IMR-90 (cell line): Measurements from ENCODE around the gene DIPK1B. TPM values are rescaled to one million over a fixed set of nuclear protein-coding genes. Genes with fewer than 3 reads are reported as not detected.

ENCODE experiments used
- ATAC-seq: fragments of 200-7000 bp; cut with Tn5 transposase; 2 replicates; pipeline ENCODE4 v1.9.1; 2020; ENCODE audit warnings: low read depth, mild to moderate bottlenecking, moderate library complexity
- BruUV-seq: library from RNA; stranded (reverse); fragments of 400-500 nt; replicated peaks from 2 replicates; lab custom pipeline; 2021; lab: Mats Ljungman, UMichigan
- CTCF ChIA-PET: fragments of 300-600 bp; formaldehyde crosslinking; extraction: SDS; loops from one replicate; lab custom pipeline; 2021; ENCODE audit warnings: antibody characterized with exemption; lab: Yijun Ruan, JAX
- POLR2A ChIA-PET: fragments of 300-600 bp; sonication (Branson Sonifier 250); formaldehyde crosslinking; loops from one replicate; lab custom pipeline; 2022; ENCODE audit warnings: antibody characterized with exemption; ENCODE audit not compliant: unreplicated experiment; lab: Charles Lee
- DNase-seq: peaks from one replicate; pipeline ENCODE4 v3.0.0; 2013
- H2AFZ ChIP-seq: replicated peaks from 2 replicates; pipeline ENCODE3; 2013; ENCODE audit warnings: low read length, mild to moderate bottlenecking; ENCODE audit not compliant: poor library complexity
- H2AK5ac ChIP-seq: 2 replicates; pipeline ENCODE4 v1.6.1; 2013; ENCODE audit warnings: low read depth, low read length, inconsistent platforms
- H2AK9ac ChIP-seq: replicated peaks from 2 replicates; pipeline ENCODE3; 2013; ENCODE audit warnings: mild to moderate bottlenecking, low read depth, low read length, moderate library complexity; ENCODE audit not compliant: poor library complexity
- H2BK120ac ChIP-seq: 2 replicates; pipeline ENCODE4 v1.6.1; 2013; ENCODE audit warnings: low read depth, low read length, inconsistent platforms
- H2BK15ac ChIP-seq: 3 replicates; pipeline ENCODE4 v1.6.1; 2013; ENCODE audit warnings: low read depth, low read length, inconsistent platforms
- H2BK20ac ChIP-seq: 2 replicates; pipeline ENCODE4 v1.6.1; 2013; ENCODE audit warnings: low read depth, mild to moderate bottlenecking, inconsistent platforms, low read length, moderate library complexity
- H2BK5ac ChIP-seq: 2 replicates; pipeline ENCODE4 v1.6.1; 2013; ENCODE audit warnings: mild to moderate bottlenecking, low read depth, low read length, inconsistent platforms; ENCODE audit not compliant: poor library complexity, severe bottlenecking
- H3K14ac ChIP-seq: replicated peaks from 2 replicates; pipeline ENCODE4 v1.6.1; 2013; ENCODE audit warnings: low read depth, low read length, inconsistent platforms
- H3K18ac ChIP-seq: 2 replicates; pipeline ENCODE4 v1.6.1; 2013; ENCODE audit warnings: low read depth, low read length, control low read depth
- H3K23ac ChIP-seq: 2 replicates; pipeline ENCODE4 v1.6.1; 2013; ENCODE audit warnings: low read depth, low read length, inconsistent platforms
- H3K27ac ChIP-seq: 2 replicates; pipeline ENCODE4 v1.5.1; 2013; ENCODE audit warnings: mild to moderate bottlenecking, control low read depth, low read length; ENCODE audit not compliant: insufficient read depth
- H3K27me3 ChIP-seq: 2 replicates; pipeline ENCODE4 v1.6.1; 2013; ENCODE audit warnings: low read length; ENCODE audit not compliant: control insufficient read depth, insufficient read depth
- H3K36me3 ChIP-seq: 2 replicates; pipeline ENCODE4 v1.6.1; 2013; ENCODE audit warnings: low read length, mixed read lengths; ENCODE audit not compliant: control insufficient read depth, insufficient read depth
- H3K4ac ChIP-seq: 2 replicates; pipeline ENCODE4 v1.6.1; 2013; ENCODE audit warnings: low read depth, low read length, inconsistent platforms
- H3K4me1 ChIP-seq: 2 replicates; pipeline ENCODE4 v1.6.1; 2013; ENCODE audit warnings: low read length, mixed read lengths; ENCODE audit not compliant: control insufficient read depth, insufficient read depth
- H3K4me2 ChIP-seq: 2 replicates; pipeline ENCODE4 v1.6.1; 2013; ENCODE audit warnings: low read depth, mild to moderate bottlenecking, control low read depth, low read length, moderate library complexity
- H3K4me3 ChIP-seq: 2 replicates; pipeline ENCODE4 v1.5.1; 2013; ENCODE audit warnings: low read depth, mild to moderate bottlenecking, control low read depth, low read length, moderate library complexity; ENCODE audit not compliant: insufficient read depth
- H3K56ac ChIP-seq: 2 replicates; pipeline ENCODE4 v1.6.1; 2013; ENCODE audit warnings: low read length, inconsistent platforms; ENCODE audit not compliant: insufficient read depth; ENCODE audit errors: extremely low read depth
- H3K79me1 ChIP-seq, 2 experiments: 2 replicates each; pipeline ENCODE4 v1.6.1; 2013; ENCODE audit warnings: low read length in 2 of 2, inconsistent platforms in 1 of 2, low read depth in 1 of 2
- H3K9ac ChIP-seq: 2 replicates; pipeline ENCODE4 v1.6.1; 2013; ENCODE audit warnings: low read depth, low read length, control low read depth
- H3K9me1 ChIP-seq: 2 replicates; pipeline ENCODE4 v1.6.1; 2013; ENCODE audit warnings: low read length, inconsistent platforms; ENCODE audit not compliant: insufficient read depth
- H3K9me3 ChIP-seq: 2 replicates; pipeline ENCODE4 v1.6.1; 2013; ENCODE audit warnings: low read length; ENCODE audit not compliant: control insufficient read depth, insufficient read depth
- H4K20me1 ChIP-seq: 2 replicates; pipeline ENCODE4 v1.6.1; 2013; ENCODE audit warnings: low read length, inconsistent platforms; ENCODE audit not compliant: insufficient read depth
- H4K5ac ChIP-seq: 2 replicates; pipeline ENCODE4 v1.6.1; 2013; ENCODE audit warnings: mild to moderate bottlenecking, low read depth, low read length, control low read depth
- H4K8ac ChIP-seq, 2 experiments: 2 replicates each; pipeline ENCODE4 v1.6.1; 2013; ENCODE audit warnings: low read depth in 2 of 2, low read length in 2 of 2, control low read depth in 1 of 2, inconsistent platforms in 1 of 2
- H4K91ac ChIP-seq: 2 replicates; pipeline ENCODE4 v1.6.1; 2013; ENCODE audit warnings: low read depth, low read length, inconsistent platforms; ENCODE audit not compliant: insufficient read depth
- BHLHE40 ChIP-seq: fragments of 150-350 bp; IDR thresholded peaks from 2 replicates; pipeline ENCODE4 v1.6.1; 2016; ENCODE audit warnings: mild to moderate bottlenecking, low read depth, low read length
- CEBPB ChIP-seq: IDR thresholded peaks from 2 replicates; pipeline ENCODE4 v1.6.1; 2012; ENCODE audit warnings: low read depth, low read length, improper control_type of control experiment
- CHD1 ChIP-seq: IDR thresholded peaks from 2 replicates; pipeline ENCODE4 v1.6.1; 2012; ENCODE audit warnings: low read depth, low read length, improper control_type of control experiment
- CTCF ChIP-seq: conservative IDR thresholded peaks from 2 replicates; pipeline ENCODE4 v1.5.1; 2012; ENCODE audit warnings: mild to moderate bottlenecking, low read depth, low read length, improper control_type of control experiment
- ELK1 ChIP-seq: fragments of 150-350 bp; IDR thresholded peaks from 2 replicates; pipeline ENCODE4 v1.6.1; 2016; ENCODE audit warnings: low read depth, mild to moderate bottlenecking, low read length, moderate library complexity, borderline replicate concordance
- FOS ChIP-seq: fragments of 150-350 bp; IDR thresholded peaks from 2 replicates; pipeline ENCODE4 v1.6.1; 2016; ENCODE audit warnings: low read depth, low read length
- MAFK ChIP-seq: IDR thresholded peaks from 2 replicates; pipeline ENCODE4 v1.6.1; 2012; ENCODE audit warnings: low read depth, low read length, improper control_type of control experiment
- MAZ ChIP-seq: IDR thresholded peaks from 2 replicates; pipeline ENCODE4 v1.6.1; 2012; ENCODE audit warnings: low read depth, mild to moderate bottlenecking, low read length, improper control_type of control experiment, moderate library complexity, borderline replicate concordance
- MXI1 ChIP-seq: IDR thresholded peaks from 2 replicates; pipeline ENCODE4 v1.6.1; 2012; ENCODE audit warnings: low read depth, mild to moderate bottlenecking, low read length, moderate library complexity, borderline replicate concordance
- NFE2L2 ChIP-seq: fragments of 150-350 bp; IDR thresholded peaks from 2 replicates; pipeline ENCODE4 v1.6.1; 2016; ENCODE audit warnings: low read depth, mild to moderate bottlenecking, low read length
- POLR2A ChIP-seq: IDR thresholded peaks from 2 replicates; pipeline ENCODE4 v1.6.1; 2012; ENCODE audit warnings: mild to moderate bottlenecking, low read depth, low read length
- RAD21 ChIP-seq: IDR thresholded peaks from 2 replicates; pipeline ENCODE4 v1.6.1; 2012; ENCODE audit warnings: low read length, improper control_type of control experiment
- RCOR1 ChIP-seq: IDR thresholded peaks from 2 replicates; pipeline ENCODE4 v1.6.1; 2012; ENCODE audit warnings: mild to moderate bottlenecking, low read length, improper control_type of control experiment; ENCODE audit not compliant: insufficient replicate concordance
- RFX5 ChIP-seq: IDR thresholded peaks from 2 replicates; pipeline ENCODE4 v1.8.0; 2012; ENCODE audit warnings: low read depth, mild to moderate bottlenecking, low read length, moderate library complexity
- SMC3 ChIP-seq: fragments of 150-350 bp; IDR thresholded peaks from 2 replicates; pipeline ENCODE4 v1.6.1; 2016; ENCODE audit warnings: low read depth, mild to moderate bottlenecking, antibody characterized with exemption, low read length, moderate library complexity
- USF2 ChIP-seq: fragments of 150-350 bp; IDR thresholded peaks from 2 replicates; pipeline ENCODE4 v1.6.1; 2017; ENCODE audit warnings: mild to moderate bottlenecking, antibody characterized with exemption, low read length, low read depth
- WGBS, 2 experiments: methylation state at CpG; one replicate each; pipeline versions ENCODE4 v1.1.5 to v1.1.7; 2013; ENCODE audit warnings: missing lambda C conversion rate in 2 of 2; ENCODE audit not compliant: insufficient read length in 1 of 2; ENCODE audit errors: extremely low coverage in 2 of 2; 5-methylcytosine and 5-hydroxymethylcytosine counted together
- dilution Hi-C: fragments of 300-500 bp; cut with HindIII; formaldehyde crosslinking; loops from one replicate; pipeline ENCODE4 v1.14.3; 2018; ENCODE audit warnings: low sequenced_read_pairs; ENCODE audit not compliant: unreplicated experiment
- in situ Hi-C: fragments of 300-500 bp; cut with MboI; formaldehyde crosslinking; loops from 3 replicates; pipeline ENCODE4 v1.14.3; 2019; ENCODE audit warnings: low sequenced_read_pairs, inconsistent platforms, mixed read lengths
- intact Hi-C: fragments of 100-400 bp; cut with micrococcal nuclease; formaldehyde crosslinking; loops from 2 replicates; pipeline ENCODE4 v1.10.0; 2022
- polyA plus RNA-seq, 3 experiments: library from polyadenylated mRNA; depleted of rRNA; stranded (reverse); fragments of >200 nt; gene quantifications; 2 replicates each; pipeline ENCODE4 v1.2.3, GENCODE V29; 2012; ENCODE audit warnings: low replicate concordance in 1 of 3
- total RNA-seq: library from RNA; depleted of rRNA; stranded (reverse); fragments of >200 nt; gene quantifications from 2 replicates; pipeline ENCODE4 v1.2.3, GENCODE V29; 2012

The DIPK1B gene
- total and polyA plus RNA-seq, 2 of the 4 experiments (the other 2 are of a cell fraction), result 3.4 to 7.1 TPM

- Histone ChIP-seq H3K4me2 (no peak overlapping the region), H2AK5ac (no peak overlapping the region), H4K20me1 (no peaks in the 10 kb centered on the region), H3K56ac (no peak overlapping the region), H3K27me3 (peaks cover 11% of the 10 kb centered on the region), H3K9me3 (peaks cover 12% of the 10 kb centered on the region), H2BK20ac (no peak overlapping the region), H3K4ac (no peak overlapping the region), H3K9me1 (no peaks in the 10 kb centered on the region), H3K14ac (no peak overlapping the region), H3K4me1 (no peaks in the 10 kb centered on the region), H3K36me3 (no peaks in the 10 kb centered on the region), H3K23ac (no peak overlapping the region), H2BK5ac (no peak overlapping the region), H2AK9ac (no peak overlapping the region), H4K91ac (no peak overlapping the region), H2AFZ (no peak overlapping the region), H2BK120ac (no peak overlapping the region), H3K27ac (no peak overlapping the region), H4K8ac (no peak overlapping the region), H4K5ac (no peak overlapping the region), H3K79me1 (no peaks in the 10 kb centered on the region), H3K9ac (no peak overlapping the region), H3K4me3 (no peak overlapping the region), H3K18ac (no peak overlapping the region), H2BK15ac (no peak overlapping the region)
- DNase-seq (no peak), ATAC-seq (no peak)
- ChIA-PET CTCF (no interaction called here), POLR2A (no interaction called here)
- in situ Hi-C loops (no loop called here), intact Hi-C loops (no loop called here), dilution Hi-C loops (no loop called here)
- 100% methylated on average over 1 of the region's 1 CpG; no CpG with 5 or more reads in 1 of the 2 experiments for WGBS, 2 experiments
- BruUV-seq, result no TSS peak
- TF ChIP-seq ELK1, result no peak
- TF ChIP-seq BHLHE40, result no peak
- no peak for TF ChIP-seq RAD21
- TF ChIP-seq RCOR1, result no peak
- TF ChIP-seq MAFK, result no peak
- TF ChIP-seq CHD1, result no peak
- no peak for TF ChIP-seq MXI1
- no peak for TF ChIP-seq POLR2A
- TF ChIP-seq FOS, result no peak
- TF ChIP-seq MAZ, result no peak
- no peak for TF ChIP-seq USF2
- TF ChIP-seq NFE2L2, result no peak
- no peak for TF ChIP-seq SMC3
- TF ChIP-seq CEBPB, result no peak
- no peak for TF ChIP-seq RFX5
- no peak for TF ChIP-seq CTCF
These were observed 38.9 kb downstream of the DIPK1B start for GRCh38 chr9:136751244-136751643.
